H9 (cell line): ENCODE results near the gene SCAP. TPM values are rescaled to one million over a fixed set of nuclear protein-coding genes. Genes with fewer than 3 reads are reported as not detected.
A peak's percentile ranks its signal among the peaks of the same experiment; 100 is the strongest.
"Not testable (repeated sequence)": the region's sequence is repeated elsewhere in the genome, so short reads cannot be mapped to it uniquely, and the experiment has no call there.

Experiments
- DNase-seq: peaks from one replicate; pipeline ENCODE4 v3.0.0-alpha.2; 2017
- H2AFZ ChIP-seq: one replicate; pipeline ENCODE4 v1.6.1; 2013; ENCODE audit warnings: mild to moderate bottlenecking, low read length, control low read depth, moderate library complexity
- H2AK5ac ChIP-seq: 2 replicates; pipeline ENCODE4 v1.6.1; 2013; ENCODE audit warnings: low read length, control low read depth, mixed read lengths; ENCODE audit not compliant: insufficient read length
- H2BK120ac ChIP-seq: one replicate; pipeline ENCODE4 v1.6.1; 2013; ENCODE audit warnings: low read depth, mild to moderate bottlenecking, low read length, control low read depth, inconsistent platforms; ENCODE audit not compliant: poor library complexity, severe bottlenecking
- H2BK12ac ChIP-seq: 2 replicates; pipeline ENCODE4 v1.6.1; 2013; ENCODE audit warnings: low read length, control low read depth, mixed read lengths, low read depth; ENCODE audit not compliant: insufficient read length
- H2BK15ac ChIP-seq: 2 replicates; pipeline ENCODE4 v1.6.1; 2013; ENCODE audit warnings: low read depth, low read length, control low read depth
- H2BK20ac ChIP-seq: one replicate; pipeline ENCODE4 v1.6.1; 2013; ENCODE audit warnings: low read depth, mild to moderate bottlenecking, low read length, control low read depth, inconsistent platforms; ENCODE audit not compliant: poor library complexity, severe bottlenecking
- H2BK5ac ChIP-seq: 2 replicates; pipeline ENCODE4 v1.6.1; 2013; ENCODE audit warnings: low read length, control low read depth, mixed read lengths; ENCODE audit not compliant: insufficient read length
- H3K14ac ChIP-seq: 2 replicates; pipeline ENCODE4 v1.6.1; 2013; ENCODE audit warnings: low read length, control low read depth; ENCODE audit not compliant: insufficient read depth
- H3K18ac ChIP-seq: 2 replicates; pipeline ENCODE4 v1.6.1; 2013; ENCODE audit warnings: low read depth, mild to moderate bottlenecking, mixed read lengths, low read length, control low read depth; ENCODE audit not compliant: insufficient read length
- H3K23ac ChIP-seq: 2 replicates; pipeline ENCODE4 v1.6.1; 2013; ENCODE audit warnings: low read length, control low read depth, mixed read lengths, low read depth; ENCODE audit not compliant: insufficient read length
- H3K23me2 ChIP-seq: 2 replicates; pipeline ENCODE4 v1.6.1; 2013; ENCODE audit warnings: low read depth, mild to moderate bottlenecking, mixed read lengths, low read length, control low read depth; ENCODE audit not compliant: insufficient read length, poor library complexity, severe bottlenecking
- H3K27ac ChIP-seq: 2 replicates; pipeline ENCODE4 v1.5.1; 2013; ENCODE audit warnings: low read length, control low read depth, mixed read lengths, low read depth; ENCODE audit not compliant: insufficient read length
- H3K27me3 ChIP-seq: 2 replicates; pipeline ENCODE4 v1.6.1; 2013; ENCODE audit warnings: low read length, control low read depth, inconsistent platforms; ENCODE audit not compliant: insufficient read depth
- H3K4ac ChIP-seq: 2 replicates; pipeline ENCODE4 v1.6.1; 2013; ENCODE audit warnings: low read depth, mild to moderate bottlenecking, control low read depth, inconsistent platforms, low read length, moderate library complexity
- H3K4me1 ChIP-seq: 2 replicates; pipeline ENCODE4 v1.6.1; 2013; ENCODE audit warnings: low read length, control low read depth, inconsistent platforms; ENCODE audit not compliant: insufficient read depth
- H3K4me2 ChIP-seq: 2 replicates; pipeline ENCODE4 v1.6.1; 2013; ENCODE audit warnings: low read length, control low read depth, mixed read lengths; ENCODE audit not compliant: insufficient read length, insufficient read depth
- H3K56ac ChIP-seq: 2 replicates; pipeline ENCODE4 v1.6.1; 2013; ENCODE audit warnings: low read depth, mild to moderate bottlenecking, mixed read lengths, low read length, control low read depth; ENCODE audit not compliant: insufficient read length
- H3K79me1 ChIP-seq: 2 replicates; pipeline ENCODE4 v1.6.1; 2013; ENCODE audit warnings: low read depth, mild to moderate bottlenecking, moderate library complexity, low read length, control low read depth, inconsistent platforms; ENCODE audit not compliant: insufficient read depth, poor library complexity, severe bottlenecking
- H3K79me2 ChIP-seq: 2 replicates; pipeline ENCODE4 v1.6.1; 2013; ENCODE audit warnings: low read length, control low read depth, inconsistent platforms; ENCODE audit not compliant: insufficient read depth
- H3K9ac ChIP-seq: 2 replicates; pipeline ENCODE4 v1.6.1; 2013; ENCODE audit warnings: low read length, control low read depth, mixed read lengths; ENCODE audit not compliant: insufficient read length; ENCODE audit errors: extremely low read depth
- H3K9me3 ChIP-seq: one replicate; pipeline ENCODE4 v1.6.1; 2013; ENCODE audit warnings: low read depth, low read length, inconsistent platforms; ENCODE audit not compliant: control insufficient read depth
- H3T11ph ChIP-seq: one replicate; pipeline ENCODE4 v1.6.1; 2013; ENCODE audit warnings: mild to moderate bottlenecking, low read length, control low read depth, inconsistent platforms
- H4K20me1 ChIP-seq: one replicate; pipeline ENCODE4 v1.6.1; 2013; ENCODE audit not compliant: control insufficient read depth, insufficient read length, insufficient read depth
- H4K5ac ChIP-seq: 2 replicates; pipeline ENCODE4 v1.6.1; 2013; ENCODE audit warnings: low read depth, mild to moderate bottlenecking, mixed read lengths, low read length, control low read depth; ENCODE audit not compliant: insufficient read length
- H4K8ac ChIP-seq: replicated peaks from 2 replicates; pipeline ENCODE4 v1.6.1; 2013; ENCODE audit warnings: low read length, control low read depth, mixed read lengths, low read depth; ENCODE audit not compliant: insufficient read length
- H4K91ac ChIP-seq: 2 replicates; pipeline ENCODE4 v1.6.1; 2013; ENCODE audit warnings: low read depth, mild to moderate bottlenecking, moderate library complexity, mixed read lengths, low read length, control low read depth; ENCODE audit not compliant: insufficient read length
- H3K27ac Mint-ChIP-seq, 3 experiments: 2 replicates in 2 of 3; 3 replicates in 1 of 3; pipeline ENCODE4 v1.8.0; 2020 to 2021; ENCODE audit warnings: mixed read lengths in 3 of 3, mild to moderate bottlenecking in 1 of 3, moderate library complexity in 1 of 3
- H3K27me3 Mint-ChIP-seq: 2 replicates; pipeline ENCODE4 v1.8.0; 2021; ENCODE audit warnings: low read depth, mild to moderate bottlenecking, moderate library complexity, mixed read lengths
- H3K36me3 Mint-ChIP-seq, 3 experiments: 2 replicates in 2 of 3; 3 replicates in 1 of 3; pipeline ENCODE4 v1.8.0; 2020 to 2021; ENCODE audit warnings: low read depth in 3 of 3, mixed read lengths in 3 of 3; ENCODE audit not compliant: insufficient read depth in 1 of 3
- H3K4me1 Mint-ChIP-seq, 2 experiments: 2 replicates each; pipeline ENCODE4 v1.8.0; 2020; ENCODE audit warnings: mixed read lengths in 2 of 2
- H3K4me3 Mint-ChIP-seq, 2 experiments: 2 replicates in 1 of 2; 3 replicates in 1 of 2; pipeline ENCODE4 v1.8.0; 2020 to 2021; ENCODE audit warnings: mild to moderate bottlenecking in 2 of 2, mixed read lengths in 2 of 2, moderate library complexity in 1 of 2
- H3K9me3 Mint-ChIP-seq, 2 experiments: 2 replicates in 1 of 2; 3 replicates in 1 of 2; pipeline ENCODE4 v1.8.0; 2020; ENCODE audit warnings: mild to moderate bottlenecking in 2 of 2, mixed read lengths in 2 of 2, moderate library complexity in 1 of 2
- WGBS: extraction: QIAGEN DNeasy Blood & Tissue Kit; methylation state at CpG from one replicate; pipeline ENCODE4 v1.1.7; 2013; ENCODE audit warnings: missing lambda C conversion rate, low lambda C conversion rate, mixed read lengths; ENCODE audit not compliant: insufficient read length; ENCODE audit errors: extremely low coverage; 5-methylcytosine and 5-hydroxymethylcytosine counted together
- total RNA-seq: library from RNA; stranded (reverse); gene quantifications from 2 replicates; pipeline ENCODE4 v1.2.1, GENCODE V29; 2021
- TF ChIP-seq, protein P1 (sequence below): fragments of 200-600 bp; sonication (generic); conservative IDR thresholded peaks from 3 replicates; pipeline ENCODE4 v1.8.0; 2021; ENCODE audit warnings: antibody characterized with exemption, mild to moderate bottlenecking

Gene SCAP
- total RNA-seq, 1 experiment from 2014 or later: 104 TPM

DNA sequence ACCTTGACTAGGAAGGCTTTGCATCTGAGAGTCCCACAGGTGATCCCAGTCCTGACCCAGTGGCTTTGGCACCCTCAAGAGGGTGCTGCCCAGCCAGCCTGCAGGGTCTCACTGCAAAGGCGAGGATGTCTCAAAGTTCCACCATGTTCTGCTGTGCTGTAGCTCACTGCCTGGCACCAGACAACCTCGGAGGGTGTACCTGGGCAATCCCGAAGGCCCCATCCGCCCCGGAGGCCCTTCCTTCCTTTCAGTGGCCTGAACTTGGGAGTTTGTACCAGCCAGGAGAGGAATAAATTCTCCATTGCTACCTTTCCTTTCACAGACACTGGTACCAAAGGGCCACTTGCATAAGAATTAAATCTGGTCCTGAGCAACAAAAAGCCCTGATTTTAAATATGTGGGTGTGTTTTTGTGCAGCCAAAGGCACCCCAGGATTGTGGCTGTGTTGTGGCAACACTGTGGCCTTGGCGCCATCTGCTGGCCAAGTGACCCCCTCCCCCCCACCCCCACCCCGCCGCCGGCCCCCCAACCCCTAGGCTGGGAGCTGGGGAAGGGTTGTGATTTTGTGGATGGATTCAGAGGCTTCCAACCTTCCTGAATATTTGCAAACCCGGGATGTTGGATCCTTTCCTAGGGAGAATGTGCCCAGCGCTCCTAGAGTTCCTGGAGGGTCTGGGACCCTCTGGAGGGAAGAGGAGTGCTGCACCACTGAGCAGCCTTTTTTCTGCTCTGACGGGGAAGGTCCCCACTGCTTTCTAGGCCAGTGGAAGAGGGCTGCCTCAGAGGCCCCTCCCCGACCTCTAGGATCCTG, 104.6 kb downstream of the SCAP start:
- Histone ChIP-seq H4K20me1 (no peaks in the 10 kb centered on the region), H2AK5ac (no peak overlapping the region), H2BK5ac (no peak overlapping the region), H4K91ac (no peak overlapping the region), H3T11ph (no peak overlapping the region), H3K4ac (no peak overlapping the region), H3K79me2 (no peaks in the 10 kb centered on the region), H4K8ac (no peak overlapping the region), H3K23me2 (no peaks in the 10 kb centered on the region), H3K4me2 (no peak overlapping the region), H2BK12ac (no peak overlapping the region), H2BK120ac (no peak overlapping the region), H2AFZ (no peak overlapping the region), H3K9ac (no peak overlapping the region), H3K23ac (no peak overlapping the region), H2BK15ac (no peak overlapping the region), H3K14ac (no peak overlapping the region; the same call in 1 of the 2 replicates), H3K79me1 (no peaks in the 10 kb centered on the region), H3K27me3 (no peaks in the 10 kb centered on the region), H4K5ac (no peak overlapping the region), H2BK20ac (no peak overlapping the region), H3K18ac (no peak overlapping the region), H3K27ac (no peak overlapping the region), H3K56ac (no peak overlapping the region), H3K9me3 (no peaks in the 10 kb centered on the region), H3K4me1 (no peaks in the 10 kb centered on the region)
- Mint-ChIP-seq H3K9me3 (no peaks in the 10 kb centered on the region), H3K36me3 (no peaks in the 10 kb centered on the region), H3K4me3 (no peak overlapping the region), H3K4me1 (peaks cover 16 to 17% of the 10 kb centered on the region in 2 experiments), H3K27me3 (peaks cover 2% of the 10 kb centered on the region), H3K27ac (peak overlapping the region in 1 of 3 experiments; percentile 57; a peak in 1 of 7 replicates)
- WGBS: no CpG with 5 or more reads among the region's 13 CpGs
- TF ChIP-seq, protein P1, sequence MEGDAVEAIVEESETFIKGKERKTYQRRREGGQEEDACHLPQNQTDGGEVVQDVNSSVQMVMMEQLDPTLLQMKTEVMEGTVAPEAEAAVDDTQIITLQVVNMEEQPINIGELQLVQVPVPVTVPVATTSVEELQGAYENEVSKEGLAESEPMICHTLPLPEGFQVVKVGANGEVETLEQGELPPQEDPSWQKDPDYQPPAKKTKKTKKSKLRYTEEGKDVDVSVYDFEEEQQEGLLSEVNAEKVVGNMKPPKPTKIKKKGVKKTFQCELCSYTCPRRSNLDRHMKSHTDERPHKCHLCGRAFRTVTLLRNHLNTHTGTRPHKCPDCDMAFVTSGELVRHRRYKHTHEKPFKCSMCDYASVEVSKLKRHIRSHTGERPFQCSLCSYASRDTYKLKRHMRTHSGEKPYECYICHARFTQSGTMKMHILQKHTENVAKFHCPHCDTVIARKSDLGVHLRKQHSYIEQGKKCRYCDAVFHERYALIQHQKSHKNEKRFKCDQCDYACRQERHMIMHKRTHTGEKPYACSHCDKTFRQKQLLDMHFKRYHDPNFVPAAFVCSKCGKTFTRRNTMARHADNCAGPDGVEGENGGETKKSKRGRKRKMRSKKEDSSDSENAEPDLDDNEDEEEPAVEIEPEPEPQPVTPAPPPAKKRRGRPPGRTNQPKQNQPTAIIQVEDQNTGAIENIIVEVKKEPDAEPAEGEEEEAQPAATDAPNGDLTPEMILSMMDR: peak; percentile 85
- DNase-seq: peak; percentile 56

DNA sequence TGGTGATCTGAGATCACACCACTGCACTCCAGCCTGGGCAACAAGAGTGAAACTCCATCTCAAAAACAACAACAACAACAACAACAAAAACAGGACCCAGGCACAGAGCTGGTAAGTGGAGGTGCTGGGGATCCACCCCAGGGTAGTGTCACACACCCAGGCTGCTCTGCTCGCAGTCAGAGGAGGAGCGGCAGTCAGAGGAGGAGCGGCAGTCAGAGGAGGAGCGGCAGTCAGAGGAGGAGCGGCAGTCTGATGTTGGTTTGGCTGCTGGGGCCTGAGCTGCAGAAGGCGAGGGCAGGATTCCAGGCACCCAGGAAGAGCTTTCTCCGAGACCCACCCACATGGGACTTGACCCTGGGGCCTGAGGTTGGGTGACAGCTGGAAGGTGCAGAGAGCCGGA, 105.7 kb downstream of the SCAP start:
- not testable (repeated sequence) for H2BK20ac ChIP-seq, H3K4me2 ChIP-seq, H2BK15ac ChIP-seq, H4K8ac ChIP-seq, H2AFZ ChIP-seq, H3K9ac ChIP-seq, H3K4me3 Mint-ChIP-seq, H3K4ac ChIP-seq, H3K18ac ChIP-seq, DNase-seq, H4K5ac ChIP-seq, H3T11ph ChIP-seq, H3K23ac ChIP-seq, H3K23me2 ChIP-seq, H4K20me1 ChIP-seq, H3K79me1 ChIP-seq, H4K91ac ChIP-seq, H3K9me3 Mint-ChIP-seq, H2BK5ac ChIP-seq, H3K27me3 Mint-ChIP-seq, H2BK120ac ChIP-seq, H2BK12ac ChIP-seq, H3K14ac ChIP-seq, H3K27me3 ChIP-seq, H3K9me3 ChIP-seq, H3K79me2 ChIP-seq, H3K4me1 ChIP-seq, H3K27ac Mint-ChIP-seq, H3K36me3 Mint-ChIP-seq, H2AK5ac ChIP-seq, H3K56ac ChIP-seq, H3K27ac ChIP-seq
- WGBS: no CpG with 5 or more reads among the region's 8 CpGs
- peaks cover 9 to 12% of the 10 kb centered on the region in 2 experiments for H3K4me1 Mint-ChIP-seq
